Measurements from ENCODE around the gene ATL2. TPM values are rescaled to one million over a fixed set of nuclear protein-coding genes. Genes with fewer than 3 reads are reported as not detected.
"Not testable (repeated sequence)": the region's sequence is repeated elsewhere in the genome, so short reads cannot be mapped to it uniquely, and the experiment has no call there.

ATL2 gene
- total and polyA plus RNA-seq, 2 experiments from 2014 or later = 28.0 to 72.4 TPM

GRCh38 chr2:38416296-38417036 is 39.4 kb upstream of the ATL2 start:
- H3K4me1 ChIP-seq (ENCODE audit: insufficient read depth) = peaks cover 5% of the 10 kb centered on the region
- H3K36me3 ChIP-seq (replicated peaks; ENCODE audit: insufficient read depth, low read depth) = no peaks in the 10 kb centered on the region
- no peak overlapping the region for H3K27ac ChIP-seq
- 81% methylated on average over 9 of the region's 9 CpGs for WGBS (ENCODE audit: low lambda C conversion rate, missing lambda C conversion rate)
- no peaks in the 10 kb centered on the region for H3K79me2 ChIP-seq
- H2AFZ ChIP-seq = no peak overlapping the region
- H4K20me1 ChIP-seq (ENCODE audit: insufficient read depth, poor library complexity, severe bottlenecking) = no peaks in the 10 kb centered on the region
- no peaks in the 10 kb centered on the region for H3K27me3 ChIP-seq
- peaks cover 12% of the 10 kb centered on the region for H3K9me3 ChIP-seq (ENCODE audit: low read depth)
- DNase-seq (ENCODE audit: low spot score) = no peak
- H3K9me2 ChIP-seq (replicated peaks; ENCODE audit: insufficient read depth) = no peaks in the 10 kb centered on the region
- H3K4me2 ChIP-seq = no peak overlapping the region
- no peak overlapping the region for H3K4me3 ChIP-seq
- no peak for TF ChIP-seq EZH2 (IDR thresholded peaks at IDR 0.05; ENCODE audit: borderline replicate concordance)
- no peak for TF ChIP-seq EZH2phosphoT487 (IDR thresholded peaks at IDR 0.05; ENCODE audit: low read depth, severe bottlenecking, unreplicated experiment)
- no peak for TF ChIP-seq CTCF (IDR thresholded peaks at IDR 0.05; ENCODE audit: poor library complexity)

- Histone ChIP-seq H3K79me2 (no peaks in the 10 kb centered on the region), H3K36me3 (replicated peaks; ENCODE audit: insufficient read depth, low read depth) (no peaks in the 10 kb centered on the region), H3K27ac (no peak overlapping the region), H3K9me2 (replicated peaks; ENCODE audit: insufficient read depth) (no peaks in the 10 kb centered on the region), H3K27me3 (no peaks in the 10 kb centered on the region), H3K9me3 (ENCODE audit: low read depth) (peaks cover 12% of the 10 kb centered on the region), H3K4me1 (ENCODE audit: insufficient read depth) (peaks cover 5% of the 10 kb centered on the region), H4K20me1 (ENCODE audit: insufficient read depth, poor library complexity, severe bottlenecking) (no peaks in the 10 kb centered on the region), H2AFZ (no peak overlapping the region), H3K4me2 (no peak overlapping the region), H3K4me3 (no peak overlapping the region)
- no peak for DNase-seq (ENCODE audit: low spot score)
- TF ChIP-seq EZH2phosphoT487 (IDR thresholded peaks at IDR 0.05; ENCODE audit: low read depth, severe bottlenecking, unreplicated experiment) (no peak), EZH2 (IDR thresholded peaks at IDR 0.05; ENCODE audit: borderline replicate concordance) (no peak), CTCF (IDR thresholded peaks at IDR 0.05; ENCODE audit: poor library complexity) (no peak)
- 90% methylated on average over 4 of the region's 4 CpGs for WGBS (ENCODE audit: low lambda C conversion rate, missing lambda C conversion rate)
These were observed 38.7 kb upstream of the ATL2 start for GRCh38 chr2:38415728-38416291.

GRCh38 chr2:38415023-38415422 is 38.0 kb upstream of the ATL2 start:
- WGBS (ENCODE audit: low lambda C conversion rate, missing lambda C conversion rate) = 76% methylated on average over 3 of the region's 3 CpGs
- H3K79me2 ChIP-seq = no peaks in the 10 kb centered on the region
- H3K4me2 ChIP-seq = no peak overlapping the region
- no peaks in the 10 kb centered on the region for H3K36me3 ChIP-seq (replicated peaks; ENCODE audit: insufficient read depth, low read depth)
- no peak overlapping the region for H2AFZ ChIP-seq
- no peaks in the 10 kb centered on the region for H3K9me2 ChIP-seq (replicated peaks; ENCODE audit: insufficient read depth)
- no peak overlapping the region for H3K27ac ChIP-seq
- DNase-seq (ENCODE audit: low spot score) = no peak
- no peaks in the 10 kb centered on the region for H4K20me1 ChIP-seq (ENCODE audit: insufficient read depth, poor library complexity, severe bottlenecking)
- no peak overlapping the region for H3K4me3 ChIP-seq
- TF ChIP-seq EZH2 (IDR thresholded peaks at IDR 0.05; ENCODE audit: borderline replicate concordance) (no peak), EZH2phosphoT487 (IDR thresholded peaks at IDR 0.05; ENCODE audit: low read depth, severe bottlenecking, unreplicated experiment) (no peak), CTCF (IDR thresholded peaks at IDR 0.05; ENCODE audit: poor library complexity) (no peak)
- no peaks in the 10 kb centered on the region for H3K27me3 ChIP-seq
- peaks cover 12% of the 10 kb centered on the region for H3K9me3 ChIP-seq (ENCODE audit: low read depth)
- H3K4me1 ChIP-seq (ENCODE audit: insufficient read depth) = peaks cover 5% of the 10 kb centered on the region

GRCh38 chr2:38412235-38412871 is 35.3 kb upstream of the ATL2 start:
- 95% methylated on average over 4 of the region's 4 CpGs for WGBS (ENCODE audit: low lambda C conversion rate, missing lambda C conversion rate)
- not testable (repeated sequence) for H4K20me1 ChIP-seq (ENCODE audit: insufficient read depth, poor library complexity, severe bottlenecking)

More at GRCh38 chr2:38412235-38412871, 35.3 kb upstream of the ATL2 start:
- H3K79me2 ChIP-seq; H3K27ac ChIP-seq; H3K4me1 ChIP-seq (ENCODE audit: insufficient read depth); H3K27me3 ChIP-seq; H3K36me3 ChIP-seq (replicated peaks; ENCODE audit: insufficient read depth, low read depth); H3K4me3 ChIP-seq; H2AFZ ChIP-seq; DNase-seq (ENCODE audit: low spot score); H3K4me2 ChIP-seq; H3K9me2 ChIP-seq (replicated peaks; ENCODE audit: insufficient read depth): not testable (repeated sequence)
- peaks cover 12% of the 10 kb centered on the region for H3K9me3 ChIP-seq (ENCODE audit: low read depth)

All from hepatocyte (in vitro differentiated cells).